ENCODE results near the gene ANKH. TPM values are rescaled to one million over a fixed set of nuclear protein-coding genes. Genes with fewer than 3 reads are reported as not detected.

The ANKH gene
- total RNA-seq, 1 experiment from 2014 or later = 65.2 TPM

DNA sequence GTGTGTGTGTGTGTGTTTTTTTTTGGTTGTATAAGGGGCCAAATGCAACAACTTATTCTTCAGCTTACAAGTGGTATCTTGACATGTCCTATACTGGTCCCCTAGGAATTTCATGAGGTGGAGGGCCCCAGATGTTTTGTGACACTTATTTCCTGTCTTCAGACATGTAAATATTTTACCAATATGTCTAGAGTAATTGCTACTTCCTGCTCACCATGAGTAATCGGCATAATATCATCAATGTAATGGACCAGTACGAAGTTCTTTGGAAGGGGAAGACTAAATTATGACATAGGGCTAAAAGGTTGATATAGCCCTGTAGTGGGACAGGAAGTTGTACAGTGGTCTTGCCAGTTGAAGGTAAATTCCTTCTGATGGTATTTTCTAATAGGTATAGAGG is 210.7 kb downstream of the ANKH start:
- ChIA-PET RAD21 (ENCODE audit: low non-redundant PET in 1 of 2, low total read pairs in 2 of 2, uncharacterized antibody in 2 of 2, unreplicated experiment in 2 of 2) (no interaction called here), CTCF (interaction anchor here (1.5 kb wide), 1 partner anchor 12 kb away, joined by 7 read pairs; no protein-coding TSS in a partner anchor), POLR2A (no interaction called here)
- Histone ChIP-seq H3K9ac (ENCODE audit: low read length) (no peak overlapping the region), H3K27me3 (ENCODE audit: insufficient read depth, low read length) (no peaks in the 10 kb centered on the region), H3K4me2 (ENCODE audit: low read length) (no peak overlapping the region), H4K20me1 (ENCODE audit: insufficient read depth) (no peaks in the 10 kb centered on the region), H3K4me1 (ENCODE audit: control insufficient read depth in 1 of 2, insufficient read depth in 2 of 2, low read length in 2 of 2) (peaks cover 7 to 17% of the 10 kb centered on the region in 2 experiments; a peak in 3 of 4 replicates), H2AFZ (ENCODE audit: low read depth, low read length, poor library complexity, severe bottlenecking) (no peak overlapping the region), H3K9me3 (ENCODE audit: control insufficient read depth in 1 of 2, insufficient read depth in 1 of 2, low read depth in 1 of 2, low read length in 2 of 2) (no peaks in the 10 kb centered on the region), H3K27ac (ENCODE audit: low read depth, low read length) (no peak overlapping the region), H3K4me3 (replicated peaks in 1 of 2; ENCODE audit: low read depth in 1 of 2, low read length in 2 of 2) (no peak overlapping the region), H3K79me2 (ENCODE audit: insufficient read depth, low read length) (peaks cover 10% of the 10 kb centered on the region), H3K36me3 (ENCODE audit: control insufficient read depth in 1 of 2, insufficient read depth in 2 of 2, low read length in 2 of 2) (no peaks in the 10 kb centered on the region), H3K9me2 (ENCODE audit: insufficient read depth) (no peaks in the 10 kb centered on the region)
- DNase-seq (ENCODE audit: low read depth, low spot score) = no peak
- ATAC-seq = no peak
- BruUV-seq (replicated peaks) = no TSS peak
- intact Hi-C loops (cut with micrococcal nuclease) = no loop called here
- no peak for TF ChIP-seq POLR2AphosphoS5 (IDR thresholded peaks at IDR 0.05; ENCODE audit: low read depth, low read length)
- no peak for TF ChIP-seq ZBTB33 (IDR thresholded peaks at IDR 0.05; ENCODE audit: extremely low read depth, insufficient replicate concordance, low read length)
- TF ChIP-seq, protein P1, sequence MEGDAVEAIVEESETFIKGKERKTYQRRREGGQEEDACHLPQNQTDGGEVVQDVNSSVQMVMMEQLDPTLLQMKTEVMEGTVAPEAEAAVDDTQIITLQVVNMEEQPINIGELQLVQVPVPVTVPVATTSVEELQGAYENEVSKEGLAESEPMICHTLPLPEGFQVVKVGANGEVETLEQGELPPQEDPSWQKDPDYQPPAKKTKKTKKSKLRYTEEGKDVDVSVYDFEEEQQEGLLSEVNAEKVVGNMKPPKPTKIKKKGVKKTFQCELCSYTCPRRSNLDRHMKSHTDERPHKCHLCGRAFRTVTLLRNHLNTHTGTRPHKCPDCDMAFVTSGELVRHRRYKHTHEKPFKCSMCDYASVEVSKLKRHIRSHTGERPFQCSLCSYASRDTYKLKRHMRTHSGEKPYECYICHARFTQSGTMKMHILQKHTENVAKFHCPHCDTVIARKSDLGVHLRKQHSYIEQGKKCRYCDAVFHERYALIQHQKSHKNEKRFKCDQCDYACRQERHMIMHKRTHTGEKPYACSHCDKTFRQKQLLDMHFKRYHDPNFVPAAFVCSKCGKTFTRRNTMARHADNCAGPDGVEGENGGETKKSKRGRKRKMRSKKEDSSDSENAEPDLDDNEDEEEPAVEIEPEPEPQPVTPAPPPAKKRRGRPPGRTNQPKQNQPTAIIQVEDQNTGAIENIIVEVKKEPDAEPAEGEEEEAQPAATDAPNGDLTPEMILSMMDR (IDR thresholded peaks at IDR 0.05 in 2 of 3, conservative IDR thresholded peaks at IDR 0.05 in 1 of 3; ENCODE audit: borderline replicate concordance in 1 of 3, insufficient read depth in 1 of 3, low read depth in 2 of 3, low read length in 2 of 3) = no peak
- no peak for TF ChIP-seq ELF1 (IDR thresholded peaks at IDR 0.05; ENCODE audit: borderline replicate concordance, low read depth)
- TF ChIP-seq EZH2 (IDR thresholded peaks at IDR 0.05) = no peak
- TF ChIP-seq EGR1 (IDR thresholded peaks at IDR 0.05; ENCODE audit: low read depth) = no peak
- no peak for TF ChIP-seq SP1 (IDR thresholded peaks at IDR 0.05; ENCODE audit: low read depth)
- no peak for TF ChIP-seq ZFX (IDR thresholded peaks at IDR 0.05)
